ENCODE results near the gene NPIPB2. TPM values are rescaled to one million over a fixed set of nuclear protein-coding genes. Genes with fewer than 3 reads are reported as not detected.

Gene NPIPB2
- total RNA-seq (2022; extraction: Qiagen RNA extraction): 2.3 to 4.7 TPM (median 3.9 TPM) in 5 replicates

GRCh38 chr16:11941945-11942344 is at the start of gene NPIPB2:
Gene NPIPB2 (minus strand): TSS chr16:11942045. CDS start chr16:11942045, 0 bp downstream.

GRCh38 chr16:11964761-11965551 is 23.1 kb upstream of the NPIPB2 start, which contains the start of gene TNFRSF17:
Gene TNFRSF17 (plus strand): TSS chr16:11965210. CDS start chr16:11965325, 115 bp downstream.

GRCh38 chr16:11915644-11916523 is 26.0 kb downstream of the NPIPB2 start, which contains the start of gene GSPT1:
Gene GSPT1 (minus strand): TSS chr16:11915956. CDS start chr16:11915720, 236 bp downstream.

Other genes with a start within 250 kb of the NPIPB2 start
- gene TXNDC11, start 199.2 kb downstream of the NPIPB2 start, total RNA-seq (2022; extraction: Qiagen RNA extraction): 31.6 to 40.5 TPM (median 38.8 TPM) in 5 replicates
- gene ZC3H7A, start 144.8 kb downstream of the NPIPB2 start, total RNA-seq (2022; extraction: Qiagen RNA extraction): 25.0 to 36.6 TPM (median 25.3 TPM) in 5 replicates
- gene RSL1D1, start 90.5 kb downstream of the NPIPB2 start, total RNA-seq (2022; extraction: Qiagen RNA extraction): 208 to 313 TPM (median 213 TPM) in 5 replicates
- 177 to 240 TPM (median 183 TPM) in 5 replicates for gene GSPT1, start 26.1 kb downstream of the NPIPB2 start, total RNA-seq (2022; extraction: Qiagen RNA extraction)
- gene TNFRSF17, start 23.2 kb upstream of the NPIPB2 start, total RNA-seq (2022; extraction: Qiagen RNA extraction): not detected in 5 replicates
- gene SNX29, start 34.7 kb upstream of the NPIPB2 start, total RNA-seq (2022; extraction: Qiagen RNA extraction): 2.1 to 2.9 TPM (median 2.9 TPM) in 5 replicates